IMR-90 (cell line): ENCODE data around the gene SPCS2. TPM values are rescaled to one million over a fixed set of nuclear protein-coding genes. Genes with fewer than 3 reads are reported as not detected.

Experiments used
- ATAC-seq: fragments of 200-7000 bp; cut with Tn5 transposase; 2 replicates; pipeline ENCODE4 v1.9.1; 2020; ENCODE audit warnings: low read depth, mild to moderate bottlenecking, moderate library complexity
- BruUV-seq: library from RNA; stranded (reverse); fragments of 400-500 nt; replicated peaks from 2 replicates; lab custom pipeline; 2021; lab: Mats Ljungman, UMichigan
- CTCF ChIA-PET: fragments of 300-600 bp; formaldehyde crosslinking; extraction: SDS; loops from one replicate; lab custom pipeline; 2021; ENCODE audit warnings: antibody characterized with exemption; lab: Yijun Ruan, JAX
- POLR2A ChIA-PET: fragments of 300-600 bp; sonication (Branson Sonifier 250); formaldehyde crosslinking; loops from one replicate; lab custom pipeline; 2022; ENCODE audit warnings: antibody characterized with exemption; ENCODE audit not compliant: unreplicated experiment; lab: Charles Lee
- DNase-seq: peaks from one replicate; pipeline ENCODE4 v3.0.0; 2013
- H2AFZ ChIP-seq: replicated peaks from 2 replicates; pipeline ENCODE3; 2013; ENCODE audit warnings: low read length, mild to moderate bottlenecking; ENCODE audit not compliant: poor library complexity
- H2AK5ac ChIP-seq: 2 replicates; pipeline ENCODE4 v1.6.1; 2013; ENCODE audit warnings: low read depth, low read length, inconsistent platforms
- H2AK9ac ChIP-seq: replicated peaks from 2 replicates; pipeline ENCODE3; 2013; ENCODE audit warnings: mild to moderate bottlenecking, low read depth, low read length, moderate library complexity; ENCODE audit not compliant: poor library complexity
- H2BK120ac ChIP-seq: 2 replicates; pipeline ENCODE4 v1.6.1; 2013; ENCODE audit warnings: low read depth, low read length, inconsistent platforms
- H2BK15ac ChIP-seq: 3 replicates; pipeline ENCODE4 v1.6.1; 2013; ENCODE audit warnings: low read depth, low read length, inconsistent platforms
- H2BK20ac ChIP-seq: 2 replicates; pipeline ENCODE4 v1.6.1; 2013; ENCODE audit warnings: low read depth, mild to moderate bottlenecking, inconsistent platforms, low read length, moderate library complexity
- H2BK5ac ChIP-seq: 2 replicates; pipeline ENCODE4 v1.6.1; 2013; ENCODE audit warnings: mild to moderate bottlenecking, low read depth, low read length, inconsistent platforms; ENCODE audit not compliant: poor library complexity, severe bottlenecking
- H3K14ac ChIP-seq: replicated peaks from 2 replicates; pipeline ENCODE4 v1.6.1; 2013; ENCODE audit warnings: low read depth, low read length, inconsistent platforms
- H3K18ac ChIP-seq: 2 replicates; pipeline ENCODE4 v1.6.1; 2013; ENCODE audit warnings: low read depth, low read length, control low read depth
- H3K23ac ChIP-seq: 2 replicates; pipeline ENCODE4 v1.6.1; 2013; ENCODE audit warnings: low read depth, low read length, inconsistent platforms
- H3K27ac ChIP-seq: 2 replicates; pipeline ENCODE4 v1.5.1; 2013; ENCODE audit warnings: mild to moderate bottlenecking, control low read depth, low read length; ENCODE audit not compliant: insufficient read depth
- H3K27me3 ChIP-seq: 2 replicates; pipeline ENCODE4 v1.6.1; 2013; ENCODE audit warnings: low read length; ENCODE audit not compliant: control insufficient read depth, insufficient read depth
- H3K36me3 ChIP-seq: 2 replicates; pipeline ENCODE4 v1.6.1; 2013; ENCODE audit warnings: low read length, mixed read lengths; ENCODE audit not compliant: control insufficient read depth, insufficient read depth
- H3K4ac ChIP-seq: 2 replicates; pipeline ENCODE4 v1.6.1; 2013; ENCODE audit warnings: low read depth, low read length, inconsistent platforms
- H3K4me1 ChIP-seq: 2 replicates; pipeline ENCODE4 v1.6.1; 2013; ENCODE audit warnings: low read length, mixed read lengths; ENCODE audit not compliant: control insufficient read depth, insufficient read depth
- H3K4me2 ChIP-seq: 2 replicates; pipeline ENCODE4 v1.6.1; 2013; ENCODE audit warnings: low read depth, mild to moderate bottlenecking, control low read depth, low read length, moderate library complexity
- H3K4me3 ChIP-seq: 2 replicates; pipeline ENCODE4 v1.5.1; 2013; ENCODE audit warnings: low read depth, mild to moderate bottlenecking, control low read depth, low read length, moderate library complexity; ENCODE audit not compliant: insufficient read depth
- H3K56ac ChIP-seq: 2 replicates; pipeline ENCODE4 v1.6.1; 2013; ENCODE audit warnings: low read length, inconsistent platforms; ENCODE audit not compliant: insufficient read depth; ENCODE audit errors: extremely low read depth
- H3K79me1 ChIP-seq, 2 experiments: 2 replicates each; pipeline ENCODE4 v1.6.1; 2013; ENCODE audit warnings: low read length in 2 of 2, inconsistent platforms in 1 of 2, low read depth in 1 of 2
- H3K9ac ChIP-seq: 2 replicates; pipeline ENCODE4 v1.6.1; 2013; ENCODE audit warnings: low read depth, low read length, control low read depth
- H3K9me1 ChIP-seq: 2 replicates; pipeline ENCODE4 v1.6.1; 2013; ENCODE audit warnings: low read length, inconsistent platforms; ENCODE audit not compliant: insufficient read depth
- H3K9me3 ChIP-seq: 2 replicates; pipeline ENCODE4 v1.6.1; 2013; ENCODE audit warnings: low read length; ENCODE audit not compliant: control insufficient read depth, insufficient read depth
- H4K20me1 ChIP-seq: 2 replicates; pipeline ENCODE4 v1.6.1; 2013; ENCODE audit warnings: low read length, inconsistent platforms; ENCODE audit not compliant: insufficient read depth
- H4K5ac ChIP-seq: 2 replicates; pipeline ENCODE4 v1.6.1; 2013; ENCODE audit warnings: mild to moderate bottlenecking, low read depth, low read length, control low read depth
- H4K8ac ChIP-seq, 2 experiments: 2 replicates each; pipeline ENCODE4 v1.6.1; 2013; ENCODE audit warnings: low read depth in 2 of 2, low read length in 2 of 2, control low read depth in 1 of 2, inconsistent platforms in 1 of 2
- H4K91ac ChIP-seq: 2 replicates; pipeline ENCODE4 v1.6.1; 2013; ENCODE audit warnings: low read depth, low read length, inconsistent platforms; ENCODE audit not compliant: insufficient read depth
- BHLHE40 ChIP-seq: fragments of 150-350 bp; IDR thresholded peaks from 2 replicates; pipeline ENCODE4 v1.6.1; 2016; ENCODE audit warnings: mild to moderate bottlenecking, low read depth, low read length
- CEBPB ChIP-seq: IDR thresholded peaks from 2 replicates; pipeline ENCODE4 v1.6.1; 2012; ENCODE audit warnings: low read depth, low read length, improper control_type of control experiment
- CTCF ChIP-seq: conservative IDR thresholded peaks from 2 replicates; pipeline ENCODE4 v1.5.1; 2012; ENCODE audit warnings: mild to moderate bottlenecking, low read depth, low read length, improper control_type of control experiment
- ELK1 ChIP-seq: fragments of 150-350 bp; IDR thresholded peaks from 2 replicates; pipeline ENCODE4 v1.6.1; 2016; ENCODE audit warnings: low read depth, mild to moderate bottlenecking, low read length, moderate library complexity, borderline replicate concordance
- FOS ChIP-seq: fragments of 150-350 bp; IDR thresholded peaks from 2 replicates; pipeline ENCODE4 v1.6.1; 2016; ENCODE audit warnings: low read depth, low read length
- MXI1 ChIP-seq: IDR thresholded peaks from 2 replicates; pipeline ENCODE4 v1.6.1; 2012; ENCODE audit warnings: low read depth, mild to moderate bottlenecking, low read length, moderate library complexity, borderline replicate concordance
- NFE2L2 ChIP-seq: fragments of 150-350 bp; IDR thresholded peaks from 2 replicates; pipeline ENCODE4 v1.6.1; 2016; ENCODE audit warnings: low read depth, mild to moderate bottlenecking, low read length
- POLR2A ChIP-seq: IDR thresholded peaks from 2 replicates; pipeline ENCODE4 v1.6.1; 2012; ENCODE audit warnings: mild to moderate bottlenecking, low read depth, low read length
- RCOR1 ChIP-seq: IDR thresholded peaks from 2 replicates; pipeline ENCODE4 v1.6.1; 2012; ENCODE audit warnings: mild to moderate bottlenecking, low read length, improper control_type of control experiment; ENCODE audit not compliant: insufficient replicate concordance
- RFX5 ChIP-seq: IDR thresholded peaks from 2 replicates; pipeline ENCODE4 v1.8.0; 2012; ENCODE audit warnings: low read depth, mild to moderate bottlenecking, low read length, moderate library complexity
- SMC3 ChIP-seq: fragments of 150-350 bp; IDR thresholded peaks from 2 replicates; pipeline ENCODE4 v1.6.1; 2016; ENCODE audit warnings: low read depth, mild to moderate bottlenecking, antibody characterized with exemption, low read length, moderate library complexity
- USF2 ChIP-seq: fragments of 150-350 bp; IDR thresholded peaks from 2 replicates; pipeline ENCODE4 v1.6.1; 2017; ENCODE audit warnings: mild to moderate bottlenecking, antibody characterized with exemption, low read length, low read depth
- dilution Hi-C: fragments of 300-500 bp; cut with HindIII; formaldehyde crosslinking; loops from one replicate; pipeline ENCODE4 v1.14.3; 2018; ENCODE audit warnings: low sequenced_read_pairs; ENCODE audit not compliant: unreplicated experiment
- in situ Hi-C: fragments of 300-500 bp; cut with MboI; formaldehyde crosslinking; loops from 3 replicates; pipeline ENCODE4 v1.14.3; 2019; ENCODE audit warnings: low sequenced_read_pairs, inconsistent platforms, mixed read lengths
- intact Hi-C: fragments of 100-400 bp; cut with micrococcal nuclease; formaldehyde crosslinking; loops from 2 replicates; pipeline ENCODE4 v1.10.0; 2022
- polyA plus RNA-seq, 3 experiments: library from polyadenylated mRNA; depleted of rRNA; stranded (reverse); fragments of >200 nt; gene quantifications; 2 replicates each; pipeline ENCODE4 v1.2.3, GENCODE V29; 2012; ENCODE audit warnings: low replicate concordance in 1 of 3
- total RNA-seq: library from RNA; depleted of rRNA; stranded (reverse); fragments of >200 nt; gene quantifications from 2 replicates; pipeline ENCODE4 v1.2.3, GENCODE V29; 2012

Gene SPCS2
- total and polyA plus RNA-seq, 2 of the 4 experiments (the other 2 are of a cell fraction): 15.4 to 76.0 TPM

GRCh38 chr11:75028321-75028720 is 79.3 kb downstream of the SPCS2 start:
- no peak overlapping the region for H2BK15ac ChIP-seq
- TF ChIP-seq CEBPB: no peak
- TF ChIP-seq NFE2L2: no peak
- TF ChIP-seq RFX5: no peak
- no peak for TF ChIP-seq BHLHE40
- no peak for TF ChIP-seq FOS
- TF ChIP-seq MXI1: no peak
- no peak for TF ChIP-seq CTCF
- TF ChIP-seq POLR2A: no peak
- TF ChIP-seq ELK1: no peak
- TF ChIP-seq USF2: no peak
- no peak for TF ChIP-seq RCOR1
- no peak for TF ChIP-seq SMC3
- H3K18ac ChIP-seq: no peak overlapping the region
- no peak overlapping the region for H2BK120ac ChIP-seq
- H3K9me3 ChIP-seq: no peaks in the 10 kb centered on the region
- in situ Hi-C loops (no loop called here), intact Hi-C loops (no loop called here), dilution Hi-C loops (no loop called here)
- no peak overlapping the region for H2BK5ac ChIP-seq
- peaks cover 9% of the 10 kb centered on the region for H3K27me3 ChIP-seq
- no peak overlapping the region for H2AK9ac ChIP-seq
- peaks cover 14% of the 10 kb centered on the region for H3K4me1 ChIP-seq
- no peak overlapping the region for H2AFZ ChIP-seq
- no peak overlapping the region for H3K4ac ChIP-seq
- no peak overlapping the region for H4K91ac ChIP-seq
- ATAC-seq (no peak), DNase-seq (no peak)
- H3K14ac ChIP-seq: no peak overlapping the region
- no peak overlapping the region for H3K27ac ChIP-seq
- H3K36me3 ChIP-seq: no peaks in the 10 kb centered on the region
- ChIA-PET POLR2A (no interaction called here), CTCF (interaction anchor here (0.8 to 1.2 kb wide), 2 partner anchors 17 to 177 kb away, joined by 3 read pairs; no protein-coding TSS in a partner anchor)
- H3K9me1 ChIP-seq: peaks cover 11% of the 10 kb centered on the region
- H3K9ac ChIP-seq: no peak overlapping the region
- H3K23ac ChIP-seq: no peak overlapping the region
- H2BK20ac ChIP-seq: no peak overlapping the region
- H2AK5ac ChIP-seq: no peak overlapping the region
- no peak overlapping the region for H3K4me2 ChIP-seq
- H3K79me1 ChIP-seq: no peaks in the 10 kb centered on the region
- no peak overlapping the region for H4K5ac ChIP-seq
- no peak overlapping the region for H3K4me3 ChIP-seq
- H4K8ac ChIP-seq: no peak overlapping the region
- H3K56ac ChIP-seq: no peak overlapping the region
- H4K20me1 ChIP-seq: no peaks in the 10 kb centered on the region
- no TSS peak for BruUV-seq
